HG03457 (cell line): ENCODE results near the gene DUSP8.
"Not testable (repeated sequence)": the region's sequence is repeated elsewhere in the genome, so short reads cannot be mapped to it uniquely, and the experiment has no call there.

ENCODE experiments used
- ATAC-seq: cut with Tn5 transposase; IDR thresholded peaks from one replicate; pipeline ENCODE4 v1.9.1; 2021; ENCODE audit warnings: moderate number of reproducible peaks; ENCODE audit not compliant: unreplicated experiment

The DUSP8 gene

GRCh38 chr11:1589191-1589963, 17.3 kb upstream of the DUSP8 start:
- not testable (repeated sequence) for ATAC-seq

- ATAC-seq: no peak
Observed at GRCh38 chr11:1586699-1587098, 14.6 kb upstream of the DUSP8 start.

GRCh38 chr11:1584661-1585370, 12.7 kb upstream of the DUSP8 start, which contains the start of gene KRTAP5-1:
Gene KRTAP5-1 (minus strand): TSS chr11:1585283. CDS start chr11:1585249, 34 bp downstream.
- not testable (repeated sequence) for ATAC-seq

DNA sequence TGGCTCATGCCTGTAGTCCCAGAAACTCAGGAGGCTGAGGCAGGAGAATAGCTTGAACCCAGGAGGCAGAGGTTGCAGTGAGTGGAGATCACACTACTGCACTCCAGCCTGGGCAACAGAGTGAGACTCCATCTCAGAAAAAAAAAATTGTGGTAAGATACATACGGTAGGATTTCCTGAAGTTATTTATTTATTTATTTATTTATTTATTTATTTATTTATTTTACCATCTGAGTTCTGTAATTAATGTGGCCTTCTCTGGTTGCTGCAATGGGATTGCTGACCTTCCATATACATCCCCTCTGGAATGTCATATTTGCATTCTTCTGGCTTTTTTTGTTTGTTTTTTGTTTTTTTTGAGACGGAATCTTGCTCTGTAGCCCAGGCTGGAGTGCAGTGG, 10.8 kb upstream of the DUSP8 start:
- not testable (repeated sequence) for ATAC-seq

DNA sequence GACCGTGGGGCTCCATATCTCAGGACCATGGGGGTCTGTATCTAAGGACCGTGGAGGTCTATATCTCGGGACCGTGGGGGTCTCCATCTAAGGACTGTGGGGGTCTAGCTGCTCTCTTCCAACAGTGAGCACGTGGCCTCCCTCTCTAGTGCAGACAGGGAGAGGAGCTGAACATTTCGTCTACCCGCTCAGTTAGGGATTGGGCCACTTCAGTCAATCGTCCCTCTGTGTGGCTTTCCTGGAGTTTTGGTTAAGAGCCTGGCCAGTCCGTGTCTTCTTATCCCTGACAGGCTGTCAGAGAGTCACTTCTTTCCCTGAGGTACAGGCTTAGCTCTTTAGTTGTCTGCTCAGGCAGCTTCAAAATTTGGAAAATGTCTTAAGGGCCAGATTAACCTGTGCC, 9.9 kb upstream of the DUSP8 start:
- ATAC-seq: no peak

GRCh38 chr11:1576825-1577224, 4.8 kb upstream of the DUSP8 start:
- no peak for ATAC-seq

GRCh38 chr11:1575756-1576155, 3.7 kb upstream of the DUSP8 start:
- ATAC-seq: not testable (repeated sequence)

DNA sequence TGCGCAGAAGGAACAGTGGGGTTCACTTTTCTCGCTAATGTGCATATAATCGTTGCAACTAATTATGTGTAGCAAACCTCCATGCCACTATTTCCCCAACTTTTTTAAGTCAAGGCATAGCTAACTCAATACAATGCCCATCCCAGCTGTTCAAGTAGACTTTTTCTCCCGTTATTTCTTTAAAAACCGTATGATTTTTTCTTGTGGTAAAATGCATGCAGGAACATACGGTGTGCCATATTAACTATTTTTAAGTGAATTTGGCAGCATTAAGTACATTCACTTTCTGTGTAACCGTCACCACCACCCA, 2.8 kb upstream of the DUSP8 start:
- no peak for ATAC-seq

DNA sequence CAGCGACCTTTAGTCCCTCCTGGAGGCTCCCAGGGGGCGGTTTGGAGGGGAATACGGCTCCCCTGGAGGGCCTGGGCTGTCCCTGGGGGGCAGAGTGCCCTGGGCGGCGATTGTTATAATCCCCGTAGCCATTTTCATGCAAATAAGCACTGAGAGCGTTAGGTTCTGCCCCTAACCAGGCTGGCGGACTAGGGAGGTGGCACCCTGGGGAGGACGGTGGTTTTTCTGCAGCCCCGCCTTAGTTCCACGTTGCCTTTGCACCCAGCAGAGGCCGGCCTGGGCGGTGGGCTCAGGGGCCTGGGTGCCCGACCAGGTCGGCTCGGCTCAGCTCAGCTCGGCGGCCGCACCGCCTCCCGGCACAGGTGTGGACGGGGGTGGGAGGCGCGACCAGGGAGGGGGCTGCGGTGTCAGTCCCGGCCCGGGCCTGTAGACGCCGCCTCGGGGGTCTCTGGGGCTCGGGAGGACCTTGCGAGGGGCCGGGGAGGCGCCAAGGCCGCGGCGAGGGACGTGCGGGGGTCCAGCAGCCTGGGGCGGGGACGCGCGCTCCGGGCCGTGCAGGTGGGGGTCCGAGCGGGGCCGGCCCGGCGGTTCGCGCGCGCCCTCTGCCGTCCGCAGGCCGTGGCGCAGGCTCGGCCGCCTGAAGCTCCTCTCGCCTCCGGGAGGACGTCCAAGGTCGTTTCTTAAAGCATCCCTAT, 2.3 kb upstream of the DUSP8 start:
- no peak for ATAC-seq

- ATAC-seq: no peak
Observed at GRCh38 chr11:1573903-1574237, 1.8 kb upstream of the DUSP8 start.

- no peak for ATAC-seq
Observed at GRCh38 chr11:1573077-1573902, 1.2 kb upstream of the DUSP8 start.

- ATAC-seq: no peak
Observed at GRCh38 chr11:1571760-1572196, 293 bp downstream of the DUSP8 start.

DNA sequence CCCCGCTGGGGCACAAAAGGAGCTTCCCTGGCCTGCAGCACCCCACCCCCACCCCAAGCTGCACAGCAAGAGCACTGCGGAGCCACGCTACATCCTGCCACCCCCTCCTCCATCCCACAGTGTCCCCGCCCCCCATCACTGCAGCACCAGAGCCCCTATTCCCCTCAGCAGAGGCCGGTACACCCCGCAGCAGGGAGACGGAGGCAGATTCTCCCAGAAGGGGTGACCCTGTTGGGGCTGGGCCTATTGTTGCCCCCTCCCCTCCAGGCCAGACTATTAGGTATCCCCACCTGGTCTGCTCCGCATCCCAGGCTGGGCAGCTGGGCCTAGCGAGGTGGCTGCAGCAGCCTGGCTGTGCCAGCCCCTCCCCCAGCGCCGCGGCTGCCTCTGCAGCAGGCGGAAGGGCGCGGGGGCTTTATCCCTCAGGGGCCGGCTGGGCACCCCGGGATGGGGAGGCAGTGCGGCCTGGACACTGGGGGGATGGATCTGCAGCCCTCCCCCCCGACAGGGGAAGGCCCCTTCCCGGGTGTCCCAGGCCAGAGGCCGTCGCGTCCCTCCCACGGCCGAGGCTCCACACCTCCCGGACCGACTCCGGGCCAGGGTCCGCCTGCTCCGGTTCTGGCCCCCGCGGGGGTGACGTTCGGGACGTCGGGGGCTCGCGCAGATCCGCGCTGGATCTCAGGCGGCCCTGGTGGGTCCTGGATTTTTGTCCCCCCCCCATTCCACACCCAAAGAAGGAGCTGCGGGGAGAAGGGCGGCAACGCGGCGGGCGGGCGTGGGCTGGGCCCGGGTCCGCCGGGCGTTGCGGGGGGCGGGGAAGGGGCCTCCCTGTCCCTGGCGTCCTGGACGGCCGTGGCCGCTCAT, 943 bp downstream of the DUSP8 start:
- ATAC-seq: no peak

- ATAC-seq: no peak
Observed at GRCh38 chr11:1570531-1570895, 1.6 kb downstream of the DUSP8 start.

GRCh38 chr11:1570001-1570453, 2.0 kb downstream of the DUSP8 start:
- no peak for ATAC-seq

DNA sequence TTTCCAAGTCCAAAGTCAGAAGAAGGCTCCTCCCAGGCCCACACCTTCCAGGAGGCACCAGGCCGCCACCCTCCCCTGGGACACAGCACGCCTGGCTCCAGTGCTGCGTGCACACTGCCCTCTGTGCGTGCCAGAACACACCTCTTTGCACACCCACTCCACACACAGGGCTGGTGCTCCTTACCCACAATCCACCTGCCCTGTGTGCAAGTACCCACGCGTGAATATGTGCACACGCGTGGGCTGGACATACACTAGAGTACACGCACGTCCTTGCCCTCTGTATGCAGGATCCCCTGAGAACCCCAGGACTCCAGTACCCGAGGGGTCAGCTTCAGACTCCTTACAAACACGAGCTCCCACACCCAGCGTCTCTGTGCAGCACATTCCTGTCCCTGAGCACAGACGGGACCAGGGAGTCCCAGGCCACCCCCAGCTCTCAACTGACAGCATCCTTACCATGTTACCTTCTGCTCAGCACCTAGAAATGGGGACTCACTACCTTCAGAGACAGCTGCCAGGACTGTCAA, 2.8 kb downstream of the DUSP8 start:
- ATAC-seq: no peak

DNA sequence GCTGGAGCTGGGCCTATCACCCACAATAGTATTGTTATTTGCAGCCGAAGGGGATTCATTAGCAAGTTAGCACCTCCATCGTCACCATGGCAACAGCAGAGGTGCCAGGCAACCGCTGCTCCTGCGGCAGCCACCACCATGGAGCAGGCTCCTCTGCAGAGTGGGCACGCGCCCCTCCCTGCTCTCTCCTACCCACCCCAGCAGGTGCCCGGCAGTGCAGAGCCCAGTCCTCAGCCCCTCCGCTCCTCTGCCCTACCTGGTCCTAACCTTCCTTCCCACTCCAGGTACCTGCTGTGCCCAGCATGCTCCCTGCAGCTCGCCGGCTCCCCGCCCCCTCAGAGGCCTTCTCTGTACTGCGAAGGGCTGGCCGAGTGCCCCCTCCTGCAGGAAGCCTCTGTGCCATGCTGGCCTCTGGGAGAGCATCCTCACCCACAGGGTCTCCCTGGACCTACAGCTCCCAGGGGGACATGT, 3.6 kb downstream of the DUSP8 start:
- ATAC-seq: no peak

- no peak for ATAC-seq
Observed at GRCh38 chr11:1567721-1568100, 4.4 kb downstream of the DUSP8 start.

DNA sequence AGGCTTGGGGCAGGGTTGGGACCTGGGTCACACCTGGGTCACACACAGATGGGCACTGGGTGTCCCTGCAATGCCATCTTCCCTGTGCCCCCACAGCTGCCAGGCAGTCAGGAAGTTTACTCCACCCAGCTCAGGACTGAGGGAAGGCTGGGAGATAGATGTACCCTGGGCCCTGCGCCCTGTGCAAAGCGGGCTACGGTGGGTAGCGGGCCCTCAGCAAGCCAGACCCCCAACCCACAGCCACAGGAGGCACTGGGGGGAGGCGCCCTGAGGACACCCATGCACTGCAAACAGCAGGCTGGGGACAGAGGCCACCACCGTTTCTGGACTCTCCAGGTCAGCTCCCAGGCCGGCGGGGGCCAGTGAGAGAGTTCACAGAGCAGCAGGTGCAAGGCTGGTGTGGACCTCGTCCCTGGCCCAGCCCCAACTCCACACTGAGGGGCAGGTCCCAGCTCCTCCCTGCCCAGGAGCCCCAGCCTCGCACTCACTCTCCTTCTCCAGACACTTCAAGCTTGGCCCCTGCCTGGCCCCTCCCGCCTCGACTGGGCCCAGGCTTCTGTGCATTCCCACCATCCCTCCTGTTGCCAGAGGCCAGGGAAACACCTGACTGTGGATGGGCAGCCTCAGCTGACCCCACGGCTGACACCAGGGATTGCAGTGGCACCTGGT, 4.9 kb downstream of the DUSP8 start:
- ATAC-seq: no peak
